GM19099 (cell line): ENCODE measurements around the gene CYB5R3.
A peak's percentile ranks its signal among the peaks of the same experiment; 100 is the strongest.

Source experiments
- POLR2A ChIP-seq: IDR thresholded peaks from 3 replicates; pipeline ENCODE4 v1.6.1; 2011; ENCODE audit warnings: low read depth; ENCODE audit not compliant: insufficient read length; ENCODE audit errors: extremely low read depth

Gene CYB5R3

DNA sequence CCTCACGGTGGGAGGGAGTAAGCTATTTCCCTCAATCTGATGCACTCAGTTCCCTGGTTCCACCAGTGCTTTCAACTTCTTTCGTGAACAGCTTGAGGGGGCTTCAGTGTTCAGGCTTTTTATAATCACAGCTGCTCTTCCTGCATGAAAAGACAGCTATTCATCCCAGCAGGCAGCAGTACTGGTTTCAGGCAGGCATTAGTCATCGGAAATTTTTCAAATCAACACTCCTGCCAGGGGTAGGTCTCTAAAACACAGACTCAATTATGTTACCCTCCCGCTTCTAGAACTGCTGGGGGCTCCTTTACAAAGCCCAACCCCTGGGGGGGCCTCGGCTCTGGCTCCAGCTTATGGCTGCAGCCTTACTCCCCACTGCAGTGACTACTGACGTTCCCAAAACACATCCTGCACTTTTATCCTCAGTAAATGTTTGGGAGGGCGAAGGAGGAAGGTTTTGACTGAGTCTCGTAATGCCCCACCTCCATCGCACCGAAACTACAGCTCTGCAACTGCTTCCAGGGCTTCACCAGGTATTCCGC is 40.3 kb downstream of the CYB5R3 start:
- TF ChIP-seq POLR2A: no peak

DNA sequence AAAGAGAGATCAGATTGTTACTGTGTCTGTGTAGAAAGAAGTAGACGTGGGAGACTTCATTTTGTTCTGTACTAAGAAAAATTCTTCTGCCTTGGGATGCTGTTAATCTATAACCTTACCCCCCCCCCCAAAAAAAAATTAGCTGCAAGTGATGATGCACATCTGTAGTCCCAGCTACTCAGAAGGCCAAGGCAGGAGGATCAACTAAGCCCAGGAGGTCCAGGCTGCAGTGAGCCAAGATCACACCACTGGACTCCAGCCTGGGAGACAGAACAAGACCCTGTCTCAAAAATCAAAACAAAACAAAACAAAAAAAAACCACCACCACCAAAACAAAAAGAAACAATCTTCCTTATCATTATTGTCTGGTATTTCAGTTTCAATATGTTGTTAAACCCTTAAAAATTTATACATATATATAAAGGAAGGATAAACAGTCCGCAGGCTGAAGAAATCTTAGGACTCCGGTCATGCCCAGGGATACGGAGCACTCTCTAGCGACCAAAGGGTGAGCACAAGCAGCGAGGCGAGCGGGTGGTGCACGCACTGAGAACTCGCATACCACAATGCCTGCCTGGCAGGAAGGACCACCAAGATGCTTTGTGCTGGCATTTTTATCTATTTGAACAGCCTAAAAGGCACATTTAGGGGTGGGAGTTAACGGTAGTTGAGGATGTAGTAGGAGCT is 40.9 kb downstream of the CYB5R3 start:
- TF ChIP-seq POLR2A: no peak

DNA sequence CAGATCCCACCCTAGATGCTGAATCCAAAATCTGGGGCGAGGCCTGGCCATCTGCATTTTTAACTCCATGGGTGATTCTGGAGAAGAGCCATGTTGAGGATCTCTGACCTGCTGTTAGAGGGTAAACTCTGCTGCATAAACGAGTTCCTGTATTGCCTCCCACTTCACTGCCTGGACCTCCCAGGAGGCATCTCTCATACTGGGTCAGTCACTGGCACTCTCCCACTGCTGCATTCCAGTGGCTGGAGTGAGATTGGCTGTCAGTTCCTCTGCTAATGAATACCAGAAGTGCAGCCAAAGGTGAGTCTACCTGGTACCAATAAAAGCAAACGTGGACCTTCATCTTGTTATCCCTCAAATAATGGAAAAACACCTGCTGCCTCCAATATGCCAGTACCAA is 44.8 kb downstream of the CYB5R3 start:
- TF ChIP-seq POLR2A: no peak

DNA sequence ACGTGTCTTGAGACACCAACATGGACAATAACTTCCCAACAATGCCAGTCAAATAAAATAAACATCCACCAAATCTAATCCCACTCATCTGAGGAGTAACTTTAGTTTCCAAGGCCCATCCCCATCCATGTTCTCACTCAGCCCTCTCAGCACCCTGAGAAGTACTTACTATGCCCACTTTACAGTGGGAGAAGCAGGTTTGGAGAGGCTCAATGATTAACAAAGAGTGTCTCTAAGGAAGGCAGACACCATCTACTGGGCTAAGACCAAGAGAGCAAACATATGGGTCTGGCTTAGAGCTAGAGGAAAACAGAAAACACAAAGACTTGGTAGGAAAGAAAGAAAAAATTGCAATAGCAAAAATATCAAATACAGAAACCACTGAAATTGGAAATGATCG is 45.8 kb downstream of the CYB5R3 start:
- no peak for TF ChIP-seq POLR2A

DNA sequence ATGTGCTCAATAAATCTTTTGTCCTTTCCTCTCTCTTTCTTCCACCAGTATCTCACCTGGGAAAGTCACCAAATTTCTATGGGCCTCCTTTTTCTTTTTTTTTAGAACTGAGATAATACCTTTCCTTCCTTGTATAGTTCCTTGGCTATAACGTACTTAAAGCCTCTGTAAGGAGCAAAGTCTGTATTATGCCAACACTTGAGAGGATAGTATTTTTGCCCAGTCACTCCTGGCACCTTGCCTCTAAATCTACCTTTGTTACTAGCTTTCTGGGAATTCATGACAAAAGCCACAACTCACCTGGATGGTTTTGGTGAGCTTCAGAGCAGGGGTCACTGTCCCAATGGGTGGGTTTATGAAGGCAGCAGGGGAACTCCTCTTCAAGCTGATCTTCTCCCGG is 46.7 kb downstream of the CYB5R3 start:
- TF ChIP-seq POLR2A: no peak

DNA sequence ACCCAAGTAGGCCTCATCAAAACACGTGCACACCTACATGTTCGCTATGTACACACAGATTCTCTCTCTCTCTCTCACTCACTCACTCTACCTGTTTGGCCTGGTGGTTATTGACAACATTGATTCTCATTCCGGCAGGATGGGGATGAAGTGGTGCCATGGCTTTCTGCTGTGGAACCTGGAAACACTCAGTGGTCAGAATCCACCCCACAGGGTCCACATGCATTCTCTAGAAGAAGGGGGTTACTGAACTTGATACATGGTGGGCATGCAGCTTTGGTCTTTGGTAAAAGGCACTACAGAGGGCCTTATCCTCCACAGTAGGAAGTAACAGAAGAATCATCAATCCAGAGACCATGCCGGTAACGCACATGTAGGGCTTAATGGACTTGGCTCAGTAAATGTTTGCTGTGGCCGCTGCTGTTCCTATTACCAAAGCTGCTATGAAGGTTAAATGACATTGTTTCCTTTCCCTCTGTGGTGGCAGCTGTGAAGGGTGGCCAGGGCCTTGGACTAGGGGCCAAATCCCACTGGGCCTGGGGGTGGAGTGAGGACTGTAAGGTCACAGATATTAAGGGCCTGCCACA is 47.2 kb downstream of the CYB5R3 start:
- TF ChIP-seq POLR2A: no peak

DNA sequence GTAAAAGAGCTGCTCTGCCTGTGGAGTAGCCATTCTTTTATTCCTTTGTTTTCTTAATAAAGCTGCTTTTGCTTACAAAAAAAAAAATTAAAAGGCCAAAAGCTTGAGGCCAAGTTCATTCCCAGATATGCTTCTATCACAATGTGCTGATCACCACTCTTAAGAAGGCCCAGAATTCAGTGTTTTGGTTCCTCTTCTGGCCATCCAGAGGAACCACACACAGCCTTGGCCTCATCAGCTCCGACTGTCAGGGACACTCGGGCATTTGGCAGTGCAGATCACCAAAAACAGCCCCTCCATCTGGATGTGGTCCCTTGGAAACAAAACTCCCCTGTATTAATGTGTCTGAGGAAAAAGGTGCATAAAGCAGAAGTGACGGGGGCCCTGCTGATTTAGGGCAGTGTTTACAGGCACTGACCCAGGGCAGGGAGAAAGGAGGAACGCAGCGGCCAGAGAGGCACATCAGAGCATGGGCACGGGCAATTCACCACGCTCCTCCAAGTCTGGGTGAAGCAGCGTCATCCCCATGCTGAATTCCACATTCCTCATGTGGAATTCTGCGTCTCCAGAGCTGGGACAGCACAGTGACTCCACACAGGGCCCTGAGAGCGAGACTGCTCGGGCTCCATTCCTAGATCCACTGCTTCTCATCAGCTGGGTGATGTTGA is 52.2 kb downstream of the CYB5R3 start:
- no peak for TF ChIP-seq POLR2A

DNA sequence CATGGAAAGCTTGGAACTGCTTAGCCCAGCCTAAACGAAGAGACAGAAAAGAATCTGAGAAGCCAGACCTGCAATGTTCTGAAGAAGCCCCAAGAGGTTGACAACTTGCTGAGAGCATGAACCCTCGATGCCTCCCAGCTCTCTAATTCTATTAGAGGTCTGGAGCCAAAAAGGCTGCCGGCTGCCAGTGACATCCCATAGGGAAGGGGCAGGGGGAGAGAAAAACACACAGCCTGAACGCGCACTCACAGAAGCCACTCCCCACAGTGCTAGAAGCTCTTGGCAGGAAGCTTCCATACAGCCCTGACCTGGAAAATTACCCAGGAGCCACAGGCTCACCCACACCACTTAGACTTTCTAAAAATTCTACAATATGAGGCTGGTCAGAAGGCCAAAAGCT is 52.9 kb downstream of the CYB5R3 start:
- TF ChIP-seq POLR2A: no peak

DNA sequence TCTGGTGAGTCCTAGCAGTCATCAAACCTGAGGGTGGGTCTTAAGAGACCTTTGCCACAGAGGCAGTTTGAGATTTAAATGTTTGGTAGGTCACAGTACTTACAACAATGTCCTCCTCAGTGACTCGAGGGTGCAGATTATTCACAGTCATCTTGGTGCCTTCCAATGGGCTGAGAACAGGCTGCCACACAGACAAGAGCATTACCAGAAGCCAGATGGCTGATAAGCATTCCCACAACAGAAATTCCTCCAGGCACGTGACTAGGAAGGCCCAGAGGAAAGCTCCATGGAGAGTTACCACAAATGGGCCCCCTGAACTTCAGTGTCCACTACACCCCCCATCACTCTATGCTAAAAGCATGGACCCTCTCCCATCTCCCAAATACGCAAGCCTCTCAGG is 53.8 kb downstream of the CYB5R3 start:
- TF ChIP-seq POLR2A: no peak

DNA sequence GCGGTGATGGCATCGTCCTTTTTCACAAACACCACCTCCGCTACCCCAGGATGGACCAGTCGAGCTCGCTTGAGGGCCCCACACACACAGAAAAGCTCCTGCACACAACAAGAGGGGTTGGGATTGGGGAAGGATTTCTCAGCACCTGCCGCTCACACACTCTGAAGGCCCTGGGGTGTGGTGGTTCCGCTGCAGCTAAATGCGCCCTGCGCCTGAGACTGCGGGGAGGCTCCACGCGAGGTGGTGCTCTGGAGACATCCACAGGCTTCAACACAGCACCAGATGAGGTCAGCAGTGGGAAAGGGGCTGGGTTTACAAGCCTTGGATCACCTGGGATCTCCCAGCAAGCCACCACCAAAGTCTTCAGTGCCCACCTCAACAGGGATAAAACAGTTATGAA is 57.2 kb downstream of the CYB5R3 start:
- no peak for TF ChIP-seq POLR2A

DNA sequence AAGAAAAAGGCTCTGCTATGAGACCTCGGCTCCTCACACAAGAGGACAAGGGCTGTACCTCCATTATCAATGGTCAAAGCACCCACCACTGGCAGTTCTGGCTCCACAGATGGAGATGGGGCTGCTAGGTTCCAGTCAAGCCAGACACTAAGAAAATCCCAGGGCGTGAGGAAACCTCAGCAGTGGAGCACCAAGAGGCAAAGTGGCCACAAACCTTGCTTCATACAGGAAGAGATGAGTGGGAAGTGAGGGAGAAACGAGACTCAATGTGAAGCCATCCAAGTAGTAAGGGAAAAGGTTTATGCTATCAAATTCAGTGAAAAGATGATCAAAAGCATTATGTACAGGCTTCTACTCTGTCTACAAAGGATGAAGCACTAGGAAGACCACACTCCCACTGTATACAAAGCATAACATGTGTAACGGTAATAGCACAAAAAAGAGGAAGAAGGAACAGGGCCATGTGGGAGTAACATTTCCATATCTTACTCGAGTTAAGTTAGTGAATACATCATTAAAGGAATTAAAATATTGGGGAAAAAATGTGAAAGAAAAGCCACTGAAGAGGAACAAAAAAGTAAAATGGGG is 61.5 kb downstream of the CYB5R3 start:
- no peak for TF ChIP-seq POLR2A

DNA sequence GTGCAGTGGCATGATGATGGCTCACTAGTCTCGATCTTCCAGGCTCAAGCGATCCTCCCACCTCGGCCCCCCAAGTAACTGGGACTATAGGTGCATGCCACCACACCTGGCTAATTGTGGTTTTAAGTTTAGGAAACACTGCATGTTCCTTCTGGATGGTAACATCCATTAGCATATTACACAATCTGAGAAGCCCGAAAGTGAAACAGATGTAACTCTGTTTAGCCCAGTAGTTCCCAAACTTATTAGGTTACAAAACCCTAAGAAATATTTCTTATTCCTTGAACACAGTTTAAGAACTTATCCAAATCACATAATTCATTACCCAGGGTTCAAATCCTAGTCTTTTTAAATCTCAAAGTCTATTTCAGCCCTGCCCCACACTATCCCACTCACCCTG is 62.8 kb downstream of the CYB5R3 start:
- TF ChIP-seq POLR2A: no peak

DNA sequence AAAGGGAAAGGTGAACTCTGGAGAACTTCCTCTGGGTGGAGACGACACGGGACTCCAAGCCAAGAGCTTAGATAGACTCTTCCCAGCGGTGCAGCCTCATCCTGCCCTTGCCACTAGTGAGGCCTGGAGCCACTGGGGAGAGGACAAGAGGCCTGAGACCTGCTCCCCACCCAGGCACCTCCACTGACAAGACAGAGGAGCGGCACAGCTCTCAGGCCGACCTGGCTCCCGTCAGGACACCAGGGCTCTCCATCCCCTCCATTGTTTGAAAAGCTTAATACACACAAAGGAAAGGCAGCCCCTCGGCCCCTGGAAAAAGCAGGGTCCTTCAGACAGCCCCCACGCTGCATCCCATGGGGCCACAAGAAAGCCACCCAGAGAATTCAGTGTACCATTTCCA is 64.1 kb downstream of the CYB5R3 start:
- TF ChIP-seq POLR2A: no peak

DNA sequence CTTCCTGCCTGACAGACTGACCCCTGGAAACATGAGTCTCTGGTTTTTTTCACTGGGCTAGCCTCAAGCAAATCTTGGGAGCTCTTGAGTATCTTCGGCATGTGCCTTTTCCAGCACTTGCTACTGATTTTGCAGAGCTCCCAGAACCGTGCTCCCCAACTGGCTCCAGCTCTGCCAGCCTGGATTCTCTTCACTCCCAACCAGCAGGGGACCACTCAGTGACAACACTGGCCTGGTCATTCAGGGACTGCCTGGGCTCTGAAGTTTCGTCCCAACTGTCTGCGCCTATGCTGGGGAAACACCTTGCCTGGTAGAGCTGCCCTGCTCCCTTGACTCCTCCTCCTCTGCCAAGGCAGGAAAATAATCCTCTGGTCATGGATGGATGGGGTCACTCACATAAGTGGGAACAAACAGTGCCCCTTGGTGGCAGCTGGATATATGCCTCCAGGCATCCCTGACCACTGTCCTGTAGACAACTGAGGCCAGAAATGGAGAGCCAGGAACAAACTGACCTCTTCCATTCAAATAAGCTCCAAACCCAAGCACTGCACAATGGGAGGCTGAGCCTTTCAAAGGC is 64.7 kb downstream of the CYB5R3 start:
- TF ChIP-seq POLR2A: no peak

DNA sequence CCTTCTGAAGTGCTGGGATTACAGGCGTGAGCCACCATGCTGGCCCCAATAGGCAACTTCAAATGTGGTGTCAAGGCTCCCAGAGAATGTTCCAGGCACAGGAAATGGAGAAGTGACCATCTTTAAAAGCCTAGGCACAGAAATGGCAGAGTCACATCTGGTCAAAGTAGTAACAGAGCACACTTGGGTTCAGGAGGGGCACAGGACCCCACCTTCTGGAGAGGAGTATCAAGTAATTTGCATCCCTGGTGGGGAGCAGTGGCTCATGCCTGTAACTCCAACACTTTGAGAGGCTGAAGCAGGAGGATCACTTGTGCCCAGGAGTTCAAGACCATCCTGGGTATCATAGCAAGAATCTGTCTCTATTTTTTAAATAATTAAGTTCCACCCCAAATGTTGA is 66.2 kb downstream of the CYB5R3 start:
- no peak for TF ChIP-seq POLR2A

DNA sequence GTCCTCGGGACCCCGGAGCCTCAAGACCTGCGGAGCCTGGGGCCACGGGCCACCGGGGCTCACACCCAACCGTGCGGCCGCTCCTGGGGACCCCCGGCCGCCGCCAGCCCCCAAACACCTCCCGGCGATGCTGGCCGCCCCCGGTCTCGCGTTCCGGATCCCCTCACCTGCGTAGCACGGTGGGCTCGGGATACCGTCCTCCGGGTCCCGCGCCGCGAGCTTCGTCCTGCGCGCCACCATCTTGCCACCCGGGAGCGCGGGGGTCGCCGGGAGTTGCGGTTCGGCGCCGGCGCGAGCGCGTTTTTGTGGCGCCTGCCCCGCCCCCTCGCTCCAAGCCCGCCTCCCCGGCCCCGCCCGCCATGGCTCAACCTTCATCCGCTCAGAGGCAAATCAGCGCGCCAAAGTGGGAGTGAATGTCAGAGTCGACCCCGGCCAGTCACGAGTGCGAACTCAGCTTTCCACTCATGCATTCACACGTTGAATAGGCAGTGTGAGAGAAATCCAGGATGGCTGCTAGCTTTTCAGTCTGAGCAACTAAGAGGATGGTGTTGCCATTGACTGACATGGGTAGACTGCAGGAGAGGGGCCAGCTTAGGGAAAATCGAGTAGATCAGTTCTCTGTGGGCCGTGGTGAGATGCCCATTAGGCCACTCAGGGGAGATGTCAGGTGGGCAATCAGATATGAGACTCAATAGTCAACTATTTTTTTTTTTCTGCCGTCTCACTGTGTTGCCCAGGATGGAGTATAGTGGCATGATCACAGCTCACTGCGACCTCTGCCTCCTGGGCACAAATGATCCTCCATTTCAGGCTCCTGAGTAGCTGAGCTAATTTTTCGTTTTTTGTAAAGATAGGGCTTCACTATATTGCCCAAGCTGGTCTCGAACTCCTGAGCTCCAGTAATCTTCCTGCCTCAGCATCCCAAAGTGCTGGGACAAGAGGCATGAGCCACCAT is 67.2 kb downstream of the CYB5R3 start:
- TF ChIP-seq POLR2A: peak; percentile 78
